Duodenal mucosa (tissue), 2 donors: ENCODE measurements around the gene RTN4IP1.
"Not testable (repeated sequence)": the region's sequence is repeated elsewhere in the genome, so short reads cannot be mapped to it uniquely, and the experiment has no call there.

Experiments
- H3K27ac ChIP-seq: one replicate; pipeline ENCODE4 v1.7.0; 2013; ENCODE audit warnings: low read depth, low read length
- H3K27me3 ChIP-seq, 2 donors: one replicate each; pipeline ENCODE4 v1.7.0; 2013; ENCODE audit warnings: low read length in 2 of 2, control low read depth in 1 of 2; ENCODE audit not compliant: insufficient read depth in 2 of 2, control insufficient read depth in 1 of 2
- H3K36me3 ChIP-seq, 2 donors: one replicate each; pipeline ENCODE4 v1.7.0; 2013; ENCODE audit warnings: low read length in 2 of 2, control low read depth in 1 of 2; ENCODE audit not compliant: insufficient read depth in 2 of 2, control insufficient read depth in 1 of 2
- H3K4me1 ChIP-seq, 2 donors: one replicate each; pipeline ENCODE4 v1.7.0; 2013; ENCODE audit warnings: low read length in 2 of 2, control low read depth in 1 of 2; ENCODE audit not compliant: insufficient read depth in 2 of 2, control insufficient read depth in 1 of 2
- H3K4me3 ChIP-seq, 2 donors: one replicate each; pipeline ENCODE4 v1.7.0; 2013; ENCODE audit warnings: low read length in 2 of 2, low read depth in 1 of 2
- H3K9ac ChIP-seq, 2 donors: one replicate each; pipeline ENCODE4 v1.7.0; 2013; ENCODE audit warnings: low read length in 2 of 2, low read depth in 1 of 2
- H3K9me3 ChIP-seq, 2 donors: one replicate each; pipeline ENCODE4 v1.7.0; 2013; ENCODE audit warnings: low read length in 2 of 2, control low read depth in 1 of 2; ENCODE audit not compliant: control insufficient read depth in 1 of 2

Gene RTN4IP1

GRCh38 chr6:106551155-106551554, 78.1 kb downstream of the RTN4IP1 start:
- no peaks in the 10 kb centered on the region for H3K27me3 ChIP-seq
- H3K9me3 ChIP-seq: no peaks in the 10 kb centered on the region
- no peak overlapping the region for H3K9ac ChIP-seq
- no peak overlapping the region for H3K27ac ChIP-seq
- no peak overlapping the region for H3K4me3 ChIP-seq
- H3K36me3 ChIP-seq: peaks cover 14 to 39% of the 10 kb centered on the region in 2 donors
- peaks cover 3 to 23% of the 10 kb centered on the region in 2 donors for H3K4me1 ChIP-seq

GRCh38 chr6:106549521-106549920, 79.8 kb downstream of the RTN4IP1 start:
- Histone ChIP-seq H3K4me1 (peaks cover 3 to 23% of the 10 kb centered on the region in 2 donors), H3K9ac (no peak overlapping the region), H3K4me3 (no peak overlapping the region), H3K27me3 (no peaks in the 10 kb centered on the region), H3K9me3 (no peaks in the 10 kb centered on the region), H3K36me3 (peaks cover 13 to 49% of the 10 kb centered on the region in 2 donors), H3K27ac (no peak overlapping the region)

GRCh38 chr6:106548926-106549455, 80.3 kb downstream of the RTN4IP1 start:
- H3K27me3 ChIP-seq, H3K9ac ChIP-seq, H3K27ac ChIP-seq, H3K9me3 ChIP-seq, H3K4me3 ChIP-seq: not testable (repeated sequence)
- H3K36me3 ChIP-seq: peaks cover 15 to 45% of the 10 kb centered on the region in 2 donors
- H3K4me1 ChIP-seq: peaks cover 3 to 23% of the 10 kb centered on the region in 2 donors

GRCh38 chr6:106547601-106548453, 81.5 kb downstream of the RTN4IP1 start:
- H3K9ac ChIP-seq: no peak overlapping the region
- H3K9me3 ChIP-seq: no peaks in the 10 kb centered on the region
- no peak overlapping the region for H3K27ac ChIP-seq
- H3K4me1 ChIP-seq: peaks cover 3 to 23% of the 10 kb centered on the region in 2 donors
- no peaks in the 10 kb centered on the region for H3K27me3 ChIP-seq
- peaks cover 11 to 40% of the 10 kb centered on the region in 2 donors for H3K36me3 ChIP-seq
- H3K4me3 ChIP-seq: peak overlapping the region in 1 of 2 donors; percentile 14

GRCh38 chr6:106546691-106547414, 82.4 kb downstream of the RTN4IP1 start:
- H3K4me1 ChIP-seq: peaks cover 3 to 23% of the 10 kb centered on the region in 2 donors
- H3K9ac ChIP-seq: no peak overlapping the region
- no peaks in the 10 kb centered on the region for H3K27me3 ChIP-seq
- H3K27ac ChIP-seq: no peak overlapping the region
- no peaks in the 10 kb centered on the region for H3K9me3 ChIP-seq
- peaks cover 11 to 38% of the 10 kb centered on the region in 2 donors for H3K36me3 ChIP-seq
- no peak overlapping the region for H3K4me3 ChIP-seq

GRCh38 chr6:106546261-106546690, 83.0 kb downstream of the RTN4IP1 start:
- H3K27ac ChIP-seq: no peak overlapping the region
- no peak overlapping the region for H3K9ac ChIP-seq
- H3K4me1 ChIP-seq: peaks cover 3 to 23% of the 10 kb centered on the region in 2 donors
- H3K27me3 ChIP-seq: no peaks in the 10 kb centered on the region
- peaks cover 11 to 41% of the 10 kb centered on the region in 2 donors for H3K36me3 ChIP-seq
- H3K9me3 ChIP-seq: no peaks in the 10 kb centered on the region
- no peak overlapping the region for H3K4me3 ChIP-seq

GRCh38 chr6:106540907-106541306, 88.4 kb downstream of the RTN4IP1 start:
- peaks cover 5 to 25% of the 10 kb centered on the region in 2 donors for H3K4me1 ChIP-seq
- no peaks in the 10 kb centered on the region for H3K9me3 ChIP-seq
- H3K27ac ChIP-seq: no peak overlapping the region
- no peaks in the 10 kb centered on the region for H3K27me3 ChIP-seq
- no peak overlapping the region for H3K9ac ChIP-seq
- peaks cover 12 to 30% of the 10 kb centered on the region in 2 donors for H3K36me3 ChIP-seq
- no peak overlapping the region for H3K4me3 ChIP-seq

GRCh38 chr6:106540432-106540831, 88.9 kb downstream of the RTN4IP1 start:
- no peak overlapping the region for H3K9ac ChIP-seq

GRCh38 chr6:106539936-106540335, 89.4 kb downstream of the RTN4IP1 start:
- Histone ChIP-seq H3K9me3 (no peaks in the 10 kb centered on the region), H3K27me3 (no peaks in the 10 kb centered on the region), H3K9ac (no peak overlapping the region), H3K4me3 (no peak overlapping the region), H3K27ac (no peak overlapping the region), H3K36me3 (peaks cover 12 to 24% of the 10 kb centered on the region in 2 donors), H3K4me1 (peaks cover 5 to 25% of the 10 kb centered on the region in 2 donors)

More at GRCh38 chr6:106540432-106540831, 88.9 kb downstream of the RTN4IP1 start:
- Histone ChIP-seq H3K36me3 (peaks cover 12 to 28% of the 10 kb centered on the region in 2 donors), H3K27me3 (no peaks in the 10 kb centered on the region), H3K4me3 (no peak overlapping the region), H3K9me3 (no peaks in the 10 kb centered on the region), H3K27ac (no peak overlapping the region), H3K4me1 (peaks cover 5 to 25% of the 10 kb centered on the region in 2 donors)

- Histone ChIP-seq H3K4me1 (peaks cover 5 to 30% of the 10 kb centered on the region in 2 donors), H3K4me3 (no peak overlapping the region), H3K27ac (no peak overlapping the region), H3K27me3 (no peaks in the 10 kb centered on the region), H3K9ac (no peak overlapping the region), H3K9me3 (no peaks in the 10 kb centered on the region), H3K36me3 (peaks cover 6 to 19% of the 10 kb centered on the region in 2 donors)
Observed at GRCh38 chr6:106538145-106538544, 91.2 kb downstream of the RTN4IP1 start.
